PC-3 (cell line): ENCODE results near the gene SLC6A3. TPM values are rescaled to one million over a fixed set of nuclear protein-coding genes. Genes with fewer than 3 reads are reported as not detected.

Experiments
- ATAC-seq: fragments of 200-7000 bp; cut with Tn5 transposase; 2 replicates; pipeline ENCODE4 v1.9.1; 2020; ENCODE audit warnings: mild to moderate bottlenecking, moderate library complexity
- BruUV-seq: library from RNA; stranded (reverse); fragments of 400-500 nt; replicated peaks from 2 replicates; lab custom pipeline; 2021; lab: Mats Ljungman, UMichigan
- CTCF ChIA-PET: fragments of 300-600 bp; sonication (Branson Sonifier 250); formaldehyde crosslinking; loops from one replicate; lab custom pipeline; 2022; ENCODE audit warnings: antibody characterized with exemption; lab: Charles Lee
- POLR2A ChIA-PET: fragments of 300-600 bp; sonication (Branson Sonifier 250); formaldehyde crosslinking; loops from one replicate; lab custom pipeline; 2022; ENCODE audit warnings: antibody characterized with exemption; ENCODE audit not compliant: unreplicated experiment; lab: Charles Lee
- DNase-seq: peaks from one replicate; pipeline ENCODE4 v3.0.0-alpha.2; 2015
- H2AFZ ChIP-seq: fragments of 300-600 bp; sonication (generic); 2 replicates; pipeline ENCODE4 v1.6.0; 2016; ENCODE audit warnings: antibody characterized with exemption, low read length
- H3F3A ChIP-seq: fragments of 300-600 bp; sonication (generic); one replicate; pipeline ENCODE4 v1.6.0; 2017; ENCODE audit warnings: antibody characterized with exemption, low read length, control low read depth, mild to moderate bottlenecking; ENCODE audit not compliant: unreplicated experiment
- H3K27ac ChIP-seq: fragments of 300-600 bp; sonication (generic); 2 replicates; pipeline ENCODE4 v1.5.1; 2016; ENCODE audit warnings: mild to moderate bottlenecking, low read length
- H3K27me3 ChIP-seq: fragments of 300-600 bp; sonication (generic); 2 replicates; pipeline ENCODE4 v1.6.1; 2016; ENCODE audit warnings: low read length, mixed read lengths
- H3K36me3 ChIP-seq: fragments of 300-600 bp; sonication (generic); 2 replicates; pipeline ENCODE4 v1.6.1; 2016; ENCODE audit warnings: low read depth, mixed run types, low read length, mixed read lengths
- H3K4me1 ChIP-seq: fragments of 300-600 bp; sonication (generic); 2 replicates; pipeline ENCODE4 v1.5.1; 2016; ENCODE audit warnings: low read length; ENCODE audit not compliant: insufficient read depth
- H3K4me2 ChIP-seq: fragments of 300-600 bp; sonication (generic); 2 replicates; pipeline ENCODE4 v1.6.0; 2016; ENCODE audit warnings: low read length
- H3K4me3 ChIP-seq: fragments of 300-600 bp; sonication (generic); 2 replicates; pipeline ENCODE4 v1.5.1; 2016; ENCODE audit warnings: mild to moderate bottlenecking, low read length, mixed read lengths
- H3K79me2 ChIP-seq: fragments of 300-600 bp; sonication (generic); 2 replicates; pipeline ENCODE4 v1.6.1; 2017; ENCODE audit warnings: low read length, mixed read lengths
- H3K9ac ChIP-seq: fragments of 300-600 bp; sonication (generic); 2 replicates; pipeline ENCODE4 v1.6.0; 2016; ENCODE audit warnings: mild to moderate bottlenecking, low read length
- H3K9me2 ChIP-seq: fragments of 300-600 bp; sonication (generic); replicated peaks from 2 replicates; pipeline ENCODE4 v1.6.1; 2016; ENCODE audit warnings: mixed run types, low read length, mixed read lengths
- H3K9me3 ChIP-seq: fragments of 300-600 bp; sonication (generic); 2 replicates; pipeline ENCODE4 v1.6.1; 2016; ENCODE audit warnings: low read length, mixed read lengths
- H4K20me1 ChIP-seq: fragments of 300-600 bp; sonication (generic); 2 replicates; pipeline ENCODE4 v1.6.1; 2016; ENCODE audit warnings: low read length, mixed read lengths
- EZH2 ChIP-seq: fragments of 300-600 bp; sonication (generic); IDR thresholded peaks from one replicate; pipeline ENCODE4 v1.6.1; 2017; ENCODE audit warnings: antibody characterized with exemption, mild to moderate bottlenecking, low read length; ENCODE audit not compliant: unreplicated experiment
- EZH2phosphoT487 ChIP-seq: fragments of 300-600 bp; sonication (generic); IDR thresholded peaks from 2 replicates; pipeline ENCODE4 v1.6.1; 2018; ENCODE audit warnings: mild to moderate bottlenecking, antibody characterized with exemption, low read length, borderline replicate concordance
- intact Hi-C: fragments of 100-400 bp; cut with micrococcal nuclease; formaldehyde crosslinking; loops from 2 replicates; pipeline ENCODE4 v1.9.0; 2023
- total RNA-seq: library from RNA; depleted of rRNA; stranded (reverse); fragments of >200 nt; gene quantifications from 2 replicates; pipeline ENCODE4 v1.2.3, GENCODE V29; 2014
- TF ChIP-seq, protein P1 (sequence below): fragments of 300-600 bp; sonication (generic); conservative IDR thresholded peaks from 2 replicates; pipeline ENCODE4 v1.5.1; 2017; ENCODE audit warnings: antibody characterized with exemption, low read depth, mild to moderate bottlenecking, low read length

Gene SLC6A3
- total RNA-seq, 1 experiment from 2014 or later: not detected

DNA sequence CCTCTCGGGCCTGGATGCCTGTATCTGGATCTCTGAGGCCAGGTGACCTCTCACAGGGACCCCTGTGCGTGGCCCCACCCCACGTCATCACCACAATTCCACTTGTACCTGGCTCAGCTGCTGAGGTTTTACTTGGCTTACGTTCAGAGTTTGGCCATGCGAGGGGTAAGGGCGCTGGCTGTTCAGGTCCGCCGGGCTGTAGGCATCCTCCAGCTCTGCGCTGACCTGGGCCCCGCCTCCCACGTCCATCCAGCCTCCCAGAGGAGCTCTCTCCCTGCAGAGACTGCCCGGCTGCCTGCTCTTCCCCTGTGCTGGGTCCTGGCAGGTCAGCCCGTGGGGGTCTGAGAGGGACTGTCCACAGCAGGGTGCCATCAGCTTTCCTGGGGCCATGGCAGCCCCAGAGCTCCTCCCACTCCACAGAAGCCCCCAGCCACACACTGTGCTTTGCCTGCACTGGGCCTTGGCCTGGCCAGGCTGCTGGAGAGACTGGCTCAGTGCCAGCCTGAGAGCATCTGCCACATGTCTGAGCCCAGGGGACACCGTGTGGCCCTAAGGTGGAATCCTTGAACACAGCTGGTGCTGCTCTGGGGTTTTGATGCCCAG, 43.6 kb downstream of the SLC6A3 start:
- no peak overlapping the region for H3K4me3 ChIP-seq
- no peaks in the 10 kb centered on the region for H4K20me1 ChIP-seq
- no peak for ATAC-seq
- no TSS peak for BruUV-seq
- no peak overlapping the region for H2AFZ ChIP-seq
- H3K4me2 ChIP-seq: no peak overlapping the region
- DNase-seq: no peak
- no peaks in the 10 kb centered on the region for H3K9me3 ChIP-seq
- H3K36me3 ChIP-seq: no peaks in the 10 kb centered on the region
- no peak overlapping the region for H3K9ac ChIP-seq
- no peak for TF ChIP-seq EZH2phosphoT487
- TF ChIP-seq EZH2: no peak
- TF ChIP-seq, protein P1, sequence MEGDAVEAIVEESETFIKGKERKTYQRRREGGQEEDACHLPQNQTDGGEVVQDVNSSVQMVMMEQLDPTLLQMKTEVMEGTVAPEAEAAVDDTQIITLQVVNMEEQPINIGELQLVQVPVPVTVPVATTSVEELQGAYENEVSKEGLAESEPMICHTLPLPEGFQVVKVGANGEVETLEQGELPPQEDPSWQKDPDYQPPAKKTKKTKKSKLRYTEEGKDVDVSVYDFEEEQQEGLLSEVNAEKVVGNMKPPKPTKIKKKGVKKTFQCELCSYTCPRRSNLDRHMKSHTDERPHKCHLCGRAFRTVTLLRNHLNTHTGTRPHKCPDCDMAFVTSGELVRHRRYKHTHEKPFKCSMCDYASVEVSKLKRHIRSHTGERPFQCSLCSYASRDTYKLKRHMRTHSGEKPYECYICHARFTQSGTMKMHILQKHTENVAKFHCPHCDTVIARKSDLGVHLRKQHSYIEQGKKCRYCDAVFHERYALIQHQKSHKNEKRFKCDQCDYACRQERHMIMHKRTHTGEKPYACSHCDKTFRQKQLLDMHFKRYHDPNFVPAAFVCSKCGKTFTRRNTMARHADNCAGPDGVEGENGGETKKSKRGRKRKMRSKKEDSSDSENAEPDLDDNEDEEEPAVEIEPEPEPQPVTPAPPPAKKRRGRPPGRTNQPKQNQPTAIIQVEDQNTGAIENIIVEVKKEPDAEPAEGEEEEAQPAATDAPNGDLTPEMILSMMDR: no peak
- H3K79me2 ChIP-seq: no peaks in the 10 kb centered on the region
- H3K9me2 ChIP-seq: no peaks in the 10 kb centered on the region
- ChIA-PET CTCF (no interaction called here), POLR2A (no interaction called here)
- no peak overlapping the region for H3K27ac ChIP-seq
- H3F3A ChIP-seq: no peaks in the 10 kb centered on the region
- H3K27me3 ChIP-seq: peaks cover 52% of the 10 kb centered on the region
- intact Hi-C loops: no loop called here
- no peaks in the 10 kb centered on the region for H3K4me1 ChIP-seq

DNA sequence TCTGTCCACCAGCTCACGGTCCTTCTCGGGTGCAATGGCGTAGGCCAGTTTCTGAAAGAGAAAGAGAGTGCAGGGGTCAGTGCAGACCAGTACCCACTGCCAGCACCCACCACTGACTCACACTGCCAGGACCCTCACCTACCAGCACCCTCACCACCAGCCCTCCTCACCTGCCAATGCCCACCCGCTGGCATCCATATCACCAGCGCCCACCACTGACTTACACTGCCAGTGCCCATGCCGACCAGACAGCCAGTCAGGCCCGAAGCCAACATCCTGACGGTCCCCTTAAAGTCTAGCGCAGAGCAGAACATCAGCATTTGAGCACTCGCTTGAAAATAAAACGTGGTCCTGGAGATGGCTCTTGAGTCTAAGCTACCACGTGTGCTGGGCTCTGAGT, 44.3 kb downstream of the SLC6A3 start:
- no TSS peak for BruUV-seq
- ChIA-PET CTCF (no interaction called here), POLR2A (no interaction called here)
- DNase-seq (no peak), ATAC-seq (no peak)
- intact Hi-C loops: no loop called here
- Histone ChIP-seq H3F3A (no peaks in the 10 kb centered on the region), H3K4me1 (no peaks in the 10 kb centered on the region), H3K4me2 (no peak overlapping the region), H4K20me1 (no peaks in the 10 kb centered on the region), H3K4me3 (no peak overlapping the region), H3K27ac (no peak overlapping the region), H3K36me3 (no peaks in the 10 kb centered on the region), H3K9me3 (no peaks in the 10 kb centered on the region), H3K9ac (no peak overlapping the region), H3K79me2 (no peaks in the 10 kb centered on the region), H3K9me2 (no peaks in the 10 kb centered on the region), H2AFZ (no peak overlapping the region), H3K27me3 (peaks cover 59% of the 10 kb centered on the region)
- TF ChIP-seq EZH2 (no peak), EZH2phosphoT487 (no peak)
- TF ChIP-seq, protein P1: no peak

DNA sequence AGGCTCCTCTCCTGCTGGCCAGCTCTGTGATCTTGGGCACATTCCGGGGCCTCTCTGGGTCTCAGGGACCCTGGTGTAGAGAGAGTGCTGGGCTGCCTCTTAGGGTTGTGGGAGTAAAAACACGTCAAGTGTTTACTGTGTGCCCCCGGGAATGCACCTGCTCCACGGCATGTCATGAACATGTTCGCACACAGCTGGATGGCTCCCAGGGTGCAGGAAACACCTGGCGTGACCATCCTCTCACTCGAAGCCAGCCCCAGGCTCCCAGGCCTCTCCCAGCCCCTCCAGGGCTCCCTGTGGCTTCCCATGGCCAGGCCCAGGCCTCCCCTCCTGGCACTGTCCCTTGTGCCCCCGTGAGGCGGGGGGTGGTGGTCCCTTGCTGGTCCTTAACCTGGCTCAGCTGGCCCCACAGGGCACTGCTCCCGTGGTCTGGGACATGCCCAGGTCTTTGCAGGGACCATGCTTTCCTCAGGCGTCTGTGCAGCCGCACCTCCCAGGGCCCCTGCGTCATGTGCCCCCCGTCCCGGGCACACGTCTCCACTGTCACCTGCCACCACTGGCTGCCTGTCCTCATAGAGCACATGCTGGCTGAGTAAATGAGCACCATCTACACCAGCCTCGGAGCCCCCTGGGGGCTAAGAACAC, 44.9 kb downstream of the SLC6A3 start:
- DNase-seq (no peak), ATAC-seq (no peak)
- Histone ChIP-seq H3K27ac (no peak overlapping the region), H3K9me3 (no peaks in the 10 kb centered on the region), H2AFZ (no peak overlapping the region), H3F3A (no peaks in the 10 kb centered on the region), H3K27me3 (peaks cover 61% of the 10 kb centered on the region), H3K4me3 (no peak overlapping the region), H3K9ac (no peak overlapping the region), H4K20me1 (no peaks in the 10 kb centered on the region), H3K79me2 (no peaks in the 10 kb centered on the region), H3K36me3 (no peaks in the 10 kb centered on the region), H3K9me2 (no peaks in the 10 kb centered on the region), H3K4me2 (no peak overlapping the region), H3K4me1 (no peaks in the 10 kb centered on the region)
- CTCF ChIA-PET: no interaction called here
- no TSS peak for BruUV-seq
- POLR2A ChIA-PET: no interaction called here
- intact Hi-C loops: no loop called here
- TF ChIP-seq, protein P1: no peak
- no peak for TF ChIP-seq EZH2
- no peak for TF ChIP-seq EZH2phosphoT487
